ENCODE results near the gene ARV1. TPM values are rescaled to one million over a fixed set of nuclear protein-coding genes. Genes with fewer than 3 reads are reported as not detected.
A peak's percentile ranks its signal among the peaks of the same experiment; 100 is the strongest.

Gene ARV1
- total RNA-seq: 21.2 TPM

- FAIRE-seq: no peak
- DNase-seq (ENCODE audit: low spot score in 2 of 2): peak; percentile 97 to 98
These were observed at the start of gene ARV1, which contains the start of gene TTC13 for GRCh38 chr1:230978491-230979388. TSS of gene ARV1 (plus strand) at chr1:230979094. CDS start at chr1:230979106, 12 bp downstream. TSS of gene TTC13 (minus strand) at chr1:230978861. CDS start at chr1:230978830, 31 bp downstream.

- FAIRE-seq: no peak
- DNase-seq (ENCODE audit: low spot score in 2 of 2): no peak
These were observed 47.9 kb upstream of the ARV1 start for GRCh38 chr1:230930986-230931385.

GRCh38 chr1:230935852-230936251 is 43.0 kb upstream of the ARV1 start:
- FAIRE-seq: no peak
- no peak for DNase-seq (ENCODE audit: low spot score in 2 of 2)

- DNase-seq (ENCODE audit: low spot score in 2 of 2) (no peak), FAIRE-seq (no peak)
These were observed 42.4 kb upstream of the ARV1 start for GRCh38 chr1:230936475-230936874.

- FAIRE-seq (no peak), DNase-seq (ENCODE audit: low spot score in 2 of 2) (no peak)
These were observed 41.5 kb upstream of the ARV1 start for GRCh38 chr1:230937371-230937770.

GRCh38 chr1:230938924-230939368 is 39.9 kb upstream of the ARV1 start:
- FAIRE-seq: no peak
- no peak for DNase-seq (ENCODE audit: low spot score in 2 of 2)

GRCh38 chr1:230939806-230940489 is 38.9 kb upstream of the ARV1 start:
- no peak for DNase-seq (ENCODE audit: low spot score in 2 of 2)
- no peak for FAIRE-seq

- peak in 1 of 2 donors; percentile 11 for DNase-seq (ENCODE audit: low spot score in 2 of 2)
- no peak for FAIRE-seq
These were observed 38.0 kb upstream of the ARV1 start for GRCh38 chr1:230940848-230941247.

GRCh38 chr1:230943048-230943593 is 35.8 kb upstream of the ARV1 start:
- DNase-seq (ENCODE audit: low spot score in 2 of 2): no peak
- peak; percentile 21 for FAIRE-seq

GRCh38 chr1:230948301-230948700 is 30.6 kb upstream of the ARV1 start:
- no peak for DNase-seq (ENCODE audit: low spot score in 2 of 2)
- FAIRE-seq: no peak

GRCh38 chr1:230948903-230949302 is 30.0 kb upstream of the ARV1 start:
- DNase-seq (ENCODE audit: low spot score in 2 of 2): no peak
- FAIRE-seq: no peak

GRCh38 chr1:230950404-230950803 is 28.5 kb upstream of the ARV1 start:
- DNase-seq (ENCODE audit: low spot score in 2 of 2) (no peak), FAIRE-seq (no peak)

- FAIRE-seq (no peak), DNase-seq (ENCODE audit: low spot score in 2 of 2) (no peak)
These were observed 21.3 kb upstream of the ARV1 start for GRCh38 chr1:230957580-230957989.

- DNase-seq (ENCODE audit: low spot score in 2 of 2) (no peak), FAIRE-seq (no peak)
These were observed 20.5 kb upstream of the ARV1 start for GRCh38 chr1:230958370-230958769.

GRCh38 chr1:230964896-230965295 is 14.0 kb upstream of the ARV1 start:
- DNase-seq (ENCODE audit: low spot score in 2 of 2) (no peak), FAIRE-seq (no peak)

GRCh38 chr1:230965535-230965934 is 13.4 kb upstream of the ARV1 start:
- no peak for DNase-seq (ENCODE audit: low spot score in 2 of 2)
- FAIRE-seq: no peak

- FAIRE-seq (peak; percentile 24), DNase-seq (ENCODE audit: low spot score in 2 of 2) (no peak)
These were observed 12.5 kb upstream of the ARV1 start for GRCh38 chr1:230966358-230966873.

- DNase-seq (ENCODE audit: low spot score in 2 of 2) (no peak), FAIRE-seq (no peak)
These were observed 8.5 kb upstream of the ARV1 start for GRCh38 chr1:230970432-230970831.

- DNase-seq (ENCODE audit: low spot score in 2 of 2) (no peak), FAIRE-seq (no peak)
These were observed 7.1 kb upstream of the ARV1 start for GRCh38 chr1:230971771-230972170.

GRCh38 chr1:230972855-230973271 is 6.0 kb upstream of the ARV1 start:
- FAIRE-seq: no peak
- DNase-seq (ENCODE audit: low spot score in 2 of 2): no peak

- FAIRE-seq: no peak
These were observed 3.3 kb upstream of the ARV1 start for GRCh38 chr1:230975636-230976035.

More at GRCh38 chr1:230975636-230976035, 3.3 kb upstream of the ARV1 start:
- no peak for DNase-seq (ENCODE audit: low spot score in 2 of 2)

Measured in frontal cortex (tissue), 4 donors.